ENCODE data around the gene PLEKHA1.

The PLEKHA1 gene

GRCh38 chr10:122347170-122347841, 27.2 kb upstream of the PLEKHA1 start:
- no peak for DNase-seq

- DNase-seq: no peak
Observed at GRCh38 chr10:122348512-122348911, 26.0 kb upstream of the PLEKHA1 start.

- DNase-seq: no peak
Observed at GRCh38 chr10:122348935-122349361, 25.6 kb upstream of the PLEKHA1 start.

GRCh38 chr10:122349758-122350369, 24.6 kb upstream of the PLEKHA1 start:
- no peak for DNase-seq

- no peak for DNase-seq
Observed at GRCh38 chr10:122350893-122351292, 23.6 kb upstream of the PLEKHA1 start.

GRCh38 chr10:122352817-122353525, 21.5 kb upstream of the PLEKHA1 start:
- no peak for DNase-seq

- no peak for DNase-seq
Observed at GRCh38 chr10:122354383-122354782, 20.1 kb upstream of the PLEKHA1 start.

- no peak for DNase-seq
Observed at GRCh38 chr10:122357685-122358084, 16.8 kb upstream of the PLEKHA1 start.

- DNase-seq: no peak
Observed at GRCh38 chr10:122359621-122360020, 14.9 kb upstream of the PLEKHA1 start.

- DNase-seq: no peak
Observed at GRCh38 chr10:122361046-122361445, 13.5 kb upstream of the PLEKHA1 start.

GRCh38 chr10:122362031-122362592, 12.4 kb upstream of the PLEKHA1 start:
- DNase-seq: no peak

- no peak for DNase-seq
Observed at GRCh38 chr10:122362621-122363020, 11.9 kb upstream of the PLEKHA1 start.

GRCh38 chr10:122363311-122363710, 11.2 kb upstream of the PLEKHA1 start:
- DNase-seq: no peak

GRCh38 chr10:122363722-122364463, 10.6 kb upstream of the PLEKHA1 start:
- no peak for DNase-seq

GRCh38 chr10:122368502-122369254, 5.8 kb upstream of the PLEKHA1 start:
- no peak for DNase-seq

- DNase-seq: no peak
Observed at GRCh38 chr10:122373108-122373507, 1.4 kb upstream of the PLEKHA1 start.

GRCh38 chr10:122373721-122374120, 787 bp upstream of the PLEKHA1 start:
- no peak for DNase-seq

GRCh38 chr10:122374859-122375678, 561 bp downstream of the PLEKHA1 start:
- no peak for DNase-seq

- no peak for DNase-seq
Observed at GRCh38 chr10:122375679-122376160, 1.2 kb downstream of the PLEKHA1 start.

GRCh38 chr10:122376364-122376961, 2.0 kb downstream of the PLEKHA1 start:
- DNase-seq: no peak

- no peak for DNase-seq
Observed at GRCh38 chr10:122379041-122379440, 4.5 kb downstream of the PLEKHA1 start.

All from NCI-H2081 treated with DMSO at 0.1 percent for 48 hours (cell line).